GM18873 (cell line): ENCODE results near the gene CARMIL3.
"Not testable (repeated sequence)": the region's sequence is repeated elsewhere in the genome, so short reads cannot be mapped to it uniquely, and the experiment has no call there.

ENCODE experiments used
- ATAC-seq: cut with Tn5 transposase; IDR thresholded peaks from one replicate; pipeline ENCODE4 v1.9.1; 2021; ENCODE audit warnings: mild to moderate bottlenecking, moderate library complexity, moderate number of reproducible peaks; ENCODE audit not compliant: unreplicated experiment, low FRiP score

The CARMIL3 gene

GRCh38 chr14:24051789-24052655, at the start of gene CARMIL3:
Gene CARMIL3, plus strand, starts transcription at chr14:24052009. Its CDS starts 145 bp downstream, at chr14:24052154.
- ATAC-seq: peak; percentile 52

GRCh38 chr14:24006471-24006816, 45.4 kb upstream of the CARMIL3 start:
- ATAC-seq: peak; percentile 16

- ATAC-seq: peak; percentile 62
Measured at GRCh38 chr14:24006817-24007652, 44.8 kb upstream of the CARMIL3 start.

GRCh38 chr14:24011051-24011450, 40.8 kb upstream of the CARMIL3 start:
- ATAC-seq: no peak

GRCh38 chr14:24012726-24013273, 39.0 kb upstream of the CARMIL3 start:
- ATAC-seq: not testable (repeated sequence)

- ATAC-seq: peak; percentile 46
Measured at GRCh38 chr14:24013654-24014514, 37.9 kb upstream of the CARMIL3 start.

- not testable (repeated sequence) for ATAC-seq
Measured at GRCh38 chr14:24015745-24016144, 36.1 kb upstream of the CARMIL3 start.

- ATAC-seq: not testable (repeated sequence)
Measured at GRCh38 chr14:24018978-24019377, 32.8 kb upstream of the CARMIL3 start.

- not testable (repeated sequence) for ATAC-seq
Measured at GRCh38 chr14:24019944-24020343, 31.9 kb upstream of the CARMIL3 start.

GRCh38 chr14:24020520-24020919, 31.3 kb upstream of the CARMIL3 start:
- ATAC-seq: not testable (repeated sequence)

- not testable (repeated sequence) for ATAC-seq
Measured at GRCh38 chr14:24024939-24025418, 26.8 kb upstream of the CARMIL3 start.

- ATAC-seq: not testable (repeated sequence)
Measured at GRCh38 chr14:24029687-24030086, 22.1 kb upstream of the CARMIL3 start.

- ATAC-seq: not testable (repeated sequence)
Measured at GRCh38 chr14:24031331-24031730, 20.5 kb upstream of the CARMIL3 start.

- no peak for ATAC-seq
Measured at GRCh38 chr14:24032727-24033418, 18.9 kb upstream of the CARMIL3 start.

GRCh38 chr14:24035769-24036168, 16.0 kb upstream of the CARMIL3 start:
- ATAC-seq: not testable (repeated sequence)

- no peak for ATAC-seq
Measured at GRCh38 chr14:24036169-24036962, 15.4 kb upstream of the CARMIL3 start.

- not testable (repeated sequence) for ATAC-seq
Measured at GRCh38 chr14:24036963-24037657, 14.7 kb upstream of the CARMIL3 start.

- no peak for ATAC-seq
Measured at GRCh38 chr14:24037658-24038037, 14.2 kb upstream of the CARMIL3 start.
